OCI-LY7 (cell line): Measurements from ENCODE around the gene UNC5B. TPM values are rescaled to one million over a fixed set of nuclear protein-coding genes. Genes with fewer than 3 reads are reported as not detected.

Experiments used
- BruUV-seq: library from RNA; stranded (reverse); fragments of 400-500 nt; replicated peaks from 2 replicates; lab custom pipeline; 2021; lab: Mats Ljungman, UMichigan
- CTCF ChIA-PET: fragments of 300-600 bp; sonication (Branson Sonifier 250); formaldehyde crosslinking; loops from one replicate; lab custom pipeline; 2022; ENCODE audit warnings: antibody characterized with exemption; ENCODE audit not compliant: unreplicated experiment; lab: Charles Lee
- POLR2A ChIA-PET: fragments of 300-600 bp; sonication (Branson Sonifier 250); formaldehyde crosslinking; loops from one replicate; lab custom pipeline; 2022; ENCODE audit warnings: antibody characterized with exemption; lab: Charles Lee
- DNase-seq: peaks from one replicate; pipeline ENCODE4 v3.0.0-alpha.2; 2015; ENCODE audit warnings: low spot score
- H2AFZ ChIP-seq: fragments of 200-600 bp; sonication (generic), shearing (Covaris generic); 2 replicates; pipeline ENCODE4 v1.6.1; 2014; ENCODE audit warnings: mild to moderate bottlenecking, antibody characterized with exemption, low read length, moderate library complexity
- H3K27ac ChIP-seq: fragments of 200-600 bp; sonication (generic); 2 replicates; pipeline ENCODE4 v1.5.1; 2014; ENCODE audit warnings: mixed run types, low read depth, mild to moderate bottlenecking, moderate library complexity, low read length, inconsistent platforms; ENCODE audit not compliant: poor library complexity, severe bottlenecking
- H3K36me3 ChIP-seq: fragments of 200-600 bp; sonication (generic); 2 replicates; pipeline ENCODE4 v1.6.1; 2014; ENCODE audit warnings: mild to moderate bottlenecking, antibody characterized with exemption, low read length, moderate library complexity, mixed read lengths; ENCODE audit not compliant: insufficient read depth
- H3K4me1 ChIP-seq: fragments of 200-600 bp; sonication (generic); 2 replicates; pipeline ENCODE4 v1.5.1; 2014; ENCODE audit warnings: mild to moderate bottlenecking, low read length; ENCODE audit not compliant: insufficient read depth, poor library complexity, severe bottlenecking
- H3K4me2 ChIP-seq: fragments of 200-600 bp; sonication (generic); 2 replicates; pipeline ENCODE4 v1.6.1; 2014; ENCODE audit warnings: mild to moderate bottlenecking, low read length
- H3K4me3 ChIP-seq: fragments of 200-600 bp; sonication (generic); 2 replicates; pipeline ENCODE4 v1.5.1; 2014; ENCODE audit warnings: mild to moderate bottlenecking, low read depth, low read length; ENCODE audit not compliant: poor library complexity, severe bottlenecking
- H3K79me2 ChIP-seq: fragments of 200-600 bp; sonication (generic); 2 replicates; pipeline ENCODE4 v1.6.1; 2016; ENCODE audit warnings: low read depth, mild to moderate bottlenecking, low read length, moderate library complexity, mixed read lengths; ENCODE audit not compliant: insufficient read depth
- H3K9me2 ChIP-seq: fragments of 200-600 bp; sonication (generic); 2 replicates; pipeline ENCODE4 v1.6.1; 2016; ENCODE audit warnings: mild to moderate bottlenecking, low read length, mixed read lengths; ENCODE audit not compliant: insufficient read depth
- H3K9me3 ChIP-seq: fragments of 200-600 bp; sonication (generic); 2 replicates; pipeline ENCODE4 v1.6.1; 2014; ENCODE audit warnings: mild to moderate bottlenecking, mixed run types, low read length, mixed read lengths
- H4K20me1 ChIP-seq: fragments of 200-600 bp; sonication (generic); 2 replicates; pipeline ENCODE4 v1.6.1; 2014; ENCODE audit warnings: mild to moderate bottlenecking, antibody characterized with exemption, low read length, moderate library complexity, mixed read lengths; ENCODE audit not compliant: insufficient read depth
- CTCF ChIP-seq: fragments of 200-600 bp; sonication (generic); conservative IDR thresholded peaks from 2 replicates; pipeline ENCODE4 v1.5.1; 2014; ENCODE audit warnings: mild to moderate bottlenecking, antibody characterized with exemption, low read length, moderate library complexity, mixed read lengths
- EZH2phosphoT487 ChIP-seq: fragments of 200-600 bp; sonication (generic); IDR thresholded peaks from 2 replicates; pipeline ENCODE4 v1.6.1; 2018; ENCODE audit warnings: low read depth, borderline replicate concordance, mild to moderate bottlenecking, mixed run types, antibody characterized with exemption, low read length, moderate library complexity, mixed read lengths
- intact Hi-C: fragments of 100-400 bp; cut with micrococcal nuclease; formaldehyde crosslinking; loops from one replicate; pipeline ENCODE4 v1.10.0; 2022; ENCODE audit not compliant: unreplicated experiment
- total RNA-seq, 2 experiments: library from RNA; depleted of rRNA in 1 of 2; stranded (reverse); fragments of >200 nt in 1 of 2; shearing (Covaris generic) in 1 of 2; gene quantifications; 2 replicates each; pipeline ENCODE4 v1.2.3, GENCODE V29; 2014 to 2022

The UNC5B gene
- total RNA-seq, 2 experiments from 2014 or later: not detected

GRCh38 chr10:71213761-71214440 lies 1.5 kb downstream of the UNC5B start:
- no peaks in the 10 kb centered on the region for H3K9me3 ChIP-seq
- H3K4me2 ChIP-seq: no peak overlapping the region
- no peak overlapping the region for H3K4me3 ChIP-seq
- ChIA-PET CTCF (no interaction called here), POLR2A (no interaction called here)
- H3K79me2 ChIP-seq: no peaks in the 10 kb centered on the region
- H2AFZ ChIP-seq: no peak overlapping the region
- no peak for TF ChIP-seq CTCF
- TF ChIP-seq EZH2phosphoT487: no peak
- BruUV-seq: no TSS peak
- DNase-seq: no peak
- H3K27ac ChIP-seq: no peak overlapping the region
- no peaks in the 10 kb centered on the region for H4K20me1 ChIP-seq
- H3K4me1 ChIP-seq: peaks cover 13% of the 10 kb centered on the region
- no peaks in the 10 kb centered on the region for H3K36me3 ChIP-seq
- H3K9me2 ChIP-seq: no peaks in the 10 kb centered on the region
- intact Hi-C loops: loop anchor here (5.0 kb wide), 3 partner anchors 287 to 397 kb away; partner anchors contain the start of gene SGPL1

- no peaks in the 10 kb centered on the region for H3K36me3 ChIP-seq
- H3K9me3 ChIP-seq: no peaks in the 10 kb centered on the region
- intact Hi-C loops: loop anchor here (5.0 kb wide), 3 partner anchors 288 to 398 kb away; partner anchors contain the start of gene SGPL1
- no peaks in the 10 kb centered on the region for H3K79me2 ChIP-seq
- no peak overlapping the region for H3K4me3 ChIP-seq
- BruUV-seq: no TSS peak
- no peaks in the 10 kb centered on the region for H4K20me1 ChIP-seq
- ChIA-PET CTCF (interaction anchor here (0.6 kb wide), 2 partner anchors 18 to 827 kb away, joined by 8 to 9 read pairs; no protein-coding TSS in a partner anchor), POLR2A (no interaction called here)
- H3K4me2 ChIP-seq: no peak overlapping the region
- no peak for DNase-seq
- TF ChIP-seq EZH2phosphoT487 (no peak), CTCF (no peak)
- no peak overlapping the region for H3K27ac ChIP-seq
- H3K4me1 ChIP-seq: peaks cover 13% of the 10 kb centered on the region
- H2AFZ ChIP-seq: no peak overlapping the region
- H3K9me2 ChIP-seq: no peaks in the 10 kb centered on the region
Measured at GRCh38 chr10:71214641-71215559, 2.5 kb downstream of the UNC5B start.
